Neuronal stem cell (in vitro differentiated cells): ENCODE measurements around the gene EEF1AKMT2.

Experiments used
- DNase-seq: peaks from one replicate; pipeline ENCODE4 v3.0.0-alpha.2; 2013; ENCODE audit warnings: low spot score
- H2AFZ ChIP-seq: one replicate; pipeline ENCODE4 v1.6.1; 2013; ENCODE audit warnings: mild to moderate bottlenecking, low read length, inconsistent platforms
- H2AK5ac ChIP-seq: 2 replicates; pipeline ENCODE4 v1.6.1; 2013; ENCODE audit warnings: low read depth, mild to moderate bottlenecking, inconsistent platforms, low read length, moderate library complexity, mixed read lengths
- H2BK120ac ChIP-seq: 2 replicates; pipeline ENCODE4 v1.6.1; 2013; ENCODE audit warnings: low read depth, mild to moderate bottlenecking, inconsistent platforms, low read length, moderate library complexity, mixed read lengths
- H2BK12ac ChIP-seq: one replicate; pipeline ENCODE4 v1.6.1; 2013; ENCODE audit warnings: low read length, inconsistent platforms
- H2BK15ac ChIP-seq: 2 replicates; pipeline ENCODE4 v1.6.1; 2013; ENCODE audit warnings: mild to moderate bottlenecking, low read length, inconsistent platforms, mixed read lengths
- H2BK5ac ChIP-seq: one replicate; pipeline ENCODE4 v1.6.1; 2013; ENCODE audit warnings: inconsistent platforms, mild to moderate bottlenecking, low read length, moderate library complexity
- H3K14ac ChIP-seq: one replicate; pipeline ENCODE4 v1.6.1; 2013; ENCODE audit warnings: low read length, inconsistent platforms
- H3K18ac ChIP-seq: 2 replicates; pipeline ENCODE4 v1.6.1; 2013; ENCODE audit warnings: low read length, inconsistent platforms
- H3K23ac ChIP-seq: 2 replicates; pipeline ENCODE4 v1.6.1; 2013; ENCODE audit warnings: low read depth, mild to moderate bottlenecking, mixed read lengths, low read length, inconsistent platforms; ENCODE audit not compliant: poor library complexity
- H3K27ac ChIP-seq: replicated peaks from 3 replicates; pipeline ENCODE4 v1.5.1; 2013; ENCODE audit warnings: low read length, inconsistent platforms
- H3K27me3 ChIP-seq, 3 experiments: 2 replicates each; pipeline ENCODE4 v1.6.1; 2013; ENCODE audit warnings: low read length in 3 of 3, mild to moderate bottlenecking in 2 of 3, inconsistent platforms in 1 of 3, low read depth in 1 of 3, mixed read lengths in 1 of 3, moderate library complexity in 1 of 3; ENCODE audit not compliant: control insufficient read depth in 3 of 3, insufficient read depth in 3 of 3
- H3K36me3 ChIP-seq, 2 donors: replicated peaks in 1 of 2; 2 replicates each; pipeline ENCODE4 v1.6.1; 2013; ENCODE audit warnings: low read length in 2 of 2; ENCODE audit not compliant: control insufficient read depth in 2 of 2, insufficient read depth in 2 of 2
- H3K4ac ChIP-seq: 2 replicates; pipeline ENCODE4 v1.6.1; 2013; ENCODE audit warnings: inconsistent platforms, mild to moderate bottlenecking, low read length, moderate library complexity
- H3K4me1 ChIP-seq, 2 donors: 1 replicate in 1 of 2; 2 replicates in 1 of 2; pipeline ENCODE4 v1.6.1; 2013; ENCODE audit warnings: low read length in 2 of 2, low read depth in 1 of 2; ENCODE audit not compliant: control insufficient read depth in 2 of 2, insufficient read depth in 1 of 2
- H3K4me2 ChIP-seq: one replicate; pipeline ENCODE4 v1.6.1; 2013; ENCODE audit warnings: mild to moderate bottlenecking, low read length, inconsistent platforms; ENCODE audit not compliant: insufficient read depth, poor library complexity, severe bottlenecking
- H3K4me3 ChIP-seq, 2 donors: 2 replicates each; pipeline ENCODE4 v1.5.1; 2013; ENCODE audit warnings: low read length in 2 of 2, mild to moderate bottlenecking in 2 of 2, inconsistent platforms in 1 of 2, moderate library complexity in 1 of 2
- H3K79me1 ChIP-seq: one replicate; pipeline ENCODE4 v1.6.1; 2013; ENCODE audit warnings: low read depth, mild to moderate bottlenecking, inconsistent platforms, low read length, moderate library complexity
- H3K9ac ChIP-seq: one replicate; pipeline ENCODE4 v1.6.1; 2013; ENCODE audit warnings: mild to moderate bottlenecking, low read depth, low read length, inconsistent platforms; ENCODE audit not compliant: poor library complexity
- H3K9me3 ChIP-seq, 2 donors: replicated peaks in 1 of 2; 2 replicates each; pipeline versions ENCODE3 to v1.6.1; 2013; ENCODE audit warnings: low read length in 2 of 2, mild to moderate bottlenecking in 2 of 2, inconsistent platforms in 1 of 2, low read depth in 1 of 2, mixed read lengths in 1 of 2, moderate library complexity in 1 of 2; ENCODE audit not compliant: control insufficient read depth in 2 of 2, insufficient read depth in 1 of 2
- H4K8ac ChIP-seq: one replicate; pipeline ENCODE4 v1.6.1; 2013; ENCODE audit warnings: low read depth, mild to moderate bottlenecking, inconsistent platforms, low read length, moderate library complexity
- H4K91ac ChIP-seq: one replicate; pipeline ENCODE4 v1.6.1; 2013; ENCODE audit warnings: low read length, low read depth, mild to moderate bottlenecking, inconsistent platforms; ENCODE audit not compliant: poor library complexity
- WGBS, 2 donors: extraction: QIAGEN DNeasy Blood & Tissue Kit; methylation state at CpG; one replicate each; pipeline ENCODE4 v1.1.7; 2013; ENCODE audit warnings: missing lambda C conversion rate in 2 of 2, mixed read lengths in 1 of 2; ENCODE audit not compliant: insufficient read length in 2 of 2, insufficient replicate concordance in 1 of 2; ENCODE audit errors: extremely low coverage in 2 of 2; 5-methylcytosine and 5-hydroxymethylcytosine counted together

The EEF1AKMT2 gene

DNA sequence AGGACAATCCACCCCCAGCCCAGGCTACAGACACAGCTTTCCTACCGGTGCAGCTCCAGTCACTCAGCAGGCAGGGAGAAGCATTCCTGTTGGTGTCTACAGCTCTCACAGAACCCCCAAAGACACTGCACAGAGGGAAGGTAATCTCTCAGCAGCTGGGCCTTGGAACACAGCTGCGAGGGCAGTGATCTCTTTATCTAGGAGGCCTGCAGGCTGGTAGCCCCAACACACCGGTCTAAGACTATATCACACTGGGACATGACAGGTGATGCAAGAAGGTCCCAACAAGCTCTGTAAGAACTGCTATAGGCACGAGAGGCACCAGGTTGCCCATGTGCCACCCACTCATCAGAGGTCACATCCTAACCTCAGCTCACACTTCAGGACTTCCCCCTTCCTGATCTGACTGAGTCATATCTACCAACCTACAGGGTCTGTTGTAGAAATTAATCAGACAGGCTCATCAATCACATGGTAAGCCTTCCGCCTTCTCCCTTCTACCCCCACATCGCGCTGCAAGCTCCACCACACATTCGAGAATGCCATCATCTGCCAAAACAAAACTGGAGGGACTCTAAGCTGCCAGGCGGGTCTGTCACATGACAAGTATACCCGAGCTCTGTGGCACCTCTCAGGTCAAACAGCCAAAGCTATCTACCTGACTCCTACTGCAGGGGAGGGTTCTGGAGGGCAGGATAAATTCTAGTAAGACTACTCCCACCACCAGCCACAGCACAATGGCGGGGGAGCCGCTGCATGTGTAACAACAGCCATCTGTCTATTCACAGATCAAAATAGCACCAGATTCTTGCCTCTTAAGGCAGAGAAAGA lies 73.6 kb downstream of the EEF1AKMT2 start:
- Histone ChIP-seq H3K27ac (no peak overlapping the region), H3K4ac (no peak overlapping the region), H3K4me3 (no peak overlapping the region), H3K14ac (no peak overlapping the region), H3K27me3 (no peaks in the 10 kb centered on the region), H2BK120ac (no peak overlapping the region), H3K9me3 (peaks cover 0 to 6% of the 10 kb centered on the region in 2 donors), H2BK15ac (no peak overlapping the region), H2AFZ (no peak overlapping the region), H3K36me3 (peaks cover 0 to 7% of the 10 kb centered on the region in 2 donors), H2AK5ac (no peak overlapping the region), H2BK5ac (no peak overlapping the region), H3K4me2 (no peak overlapping the region), H3K4me1 (peaks cover 3 to 11% of the 10 kb centered on the region in 2 donors), H3K18ac (no peak overlapping the region), H4K91ac (no peak overlapping the region), H3K79me1 (peaks cover 6% of the 10 kb centered on the region), H3K23ac (no peak overlapping the region), H2BK12ac (no peak overlapping the region), H4K8ac (no peak overlapping the region), H3K9ac (no peak overlapping the region)
- no CpG with 5 or more reads among the region's 12 CpGs for WGBS, 2 donors
- no peak for DNase-seq

DNA sequence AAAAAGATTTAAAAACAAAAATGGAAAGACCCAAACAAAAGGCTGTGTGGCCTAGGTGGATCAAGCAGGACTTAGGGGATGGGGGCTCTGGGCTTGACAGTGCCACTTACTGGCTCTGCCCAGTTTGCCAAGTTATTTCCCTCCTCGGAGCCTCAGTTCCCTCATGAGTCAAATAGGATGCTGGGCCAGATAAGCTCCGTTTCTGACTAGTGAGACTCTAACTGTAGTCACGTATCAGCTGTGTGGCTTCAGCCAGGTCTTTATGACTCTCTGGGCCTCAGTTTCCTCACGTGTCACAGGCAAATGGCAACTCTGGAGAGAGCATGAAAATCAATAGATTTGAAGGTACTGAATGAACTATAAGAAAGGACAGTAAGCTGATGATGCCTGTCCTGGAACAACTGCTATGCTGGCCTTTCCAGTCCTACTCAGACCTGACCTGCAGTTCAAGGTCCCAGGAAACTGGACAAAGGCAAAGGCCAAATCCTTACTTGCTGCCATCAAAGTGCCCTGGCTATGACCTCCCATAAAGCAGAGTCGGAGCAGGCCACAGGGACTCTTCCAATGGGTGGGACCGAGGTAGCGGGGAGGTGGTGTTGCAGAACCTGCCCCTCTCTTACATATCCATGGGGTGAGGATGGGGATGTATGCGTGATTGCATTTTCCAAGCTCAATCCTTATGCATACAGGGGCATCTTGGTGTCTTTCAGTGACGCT lies 74.5 kb downstream of the EEF1AKMT2 start:
- H3K36me3 ChIP-seq = peaks cover 0 to 7% of the 10 kb centered on the region in 2 donors
- no peak overlapping the region for H3K9ac ChIP-seq
- H2AFZ ChIP-seq = no peak overlapping the region
- H2AK5ac ChIP-seq = no peak overlapping the region
- H3K18ac ChIP-seq = no peak overlapping the region
- no peak overlapping the region for H3K14ac ChIP-seq
- peaks cover 0 to 6% of the 10 kb centered on the region in 2 donors for H3K9me3 ChIP-seq
- H4K91ac ChIP-seq = no peak overlapping the region
- H2BK5ac ChIP-seq = no peak overlapping the region
- no peak for DNase-seq
- peaks cover 7% of the 10 kb centered on the region for H3K79me1 ChIP-seq
- no peak overlapping the region for H3K27ac ChIP-seq
- peaks cover 3 to 7% of the 10 kb centered on the region in 2 donors for H3K4me1 ChIP-seq
- H3K27me3 ChIP-seq = no peaks in the 10 kb centered on the region
- H2BK12ac ChIP-seq = no peak overlapping the region
- H4K8ac ChIP-seq = no peak overlapping the region
- H3K4me3 ChIP-seq = no peak overlapping the region
- no peak overlapping the region for H3K4ac ChIP-seq
- H2BK120ac ChIP-seq = no peak overlapping the region
- no peak overlapping the region for H3K23ac ChIP-seq
- WGBS, 2 donors = no CpG with 5 or more reads among the region's 9 CpGs
- no peak overlapping the region for H2BK15ac ChIP-seq
- H3K4me2 ChIP-seq = no peak overlapping the region

DNA sequence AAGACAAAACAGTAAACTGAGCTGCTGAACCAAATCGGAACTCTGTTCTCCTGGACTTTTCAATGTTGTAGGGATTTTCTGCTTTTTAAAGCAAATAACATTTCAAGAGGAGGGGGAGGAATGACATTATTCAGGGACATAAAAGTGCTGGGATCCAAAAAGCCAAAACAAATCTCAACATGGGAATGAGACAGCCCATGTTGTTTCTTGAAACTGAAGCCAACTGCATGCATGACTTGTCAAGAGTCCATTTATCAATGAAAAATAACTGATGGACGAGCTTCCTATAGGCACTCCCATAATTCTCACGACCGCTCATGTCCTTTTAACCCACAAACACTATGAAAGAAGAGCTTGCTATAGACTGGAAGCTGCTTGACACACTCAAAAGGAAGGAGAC lies 75.3 kb downstream of the EEF1AKMT2 start:
- no peak overlapping the region for H3K27ac ChIP-seq
- no peak overlapping the region for H2AK5ac ChIP-seq
- H3K4me1 ChIP-seq = peaks cover 3 to 7% of the 10 kb centered on the region in 2 donors
- no peak overlapping the region for H3K14ac ChIP-seq
- no peak overlapping the region for H2BK5ac ChIP-seq
- no peak overlapping the region for H3K9ac ChIP-seq
- H3K27me3 ChIP-seq = no peaks in the 10 kb centered on the region
- H2BK15ac ChIP-seq = no peak overlapping the region
- H3K36me3 ChIP-seq = peaks cover 0 to 7% of the 10 kb centered on the region in 2 donors
- DNase-seq = no peak
- H2BK120ac ChIP-seq = no peak overlapping the region
- H4K91ac ChIP-seq = no peak overlapping the region
- H3K4me2 ChIP-seq = no peak overlapping the region
- H3K9me3 ChIP-seq = peaks cover 0 to 6% of the 10 kb centered on the region in 2 donors
- H3K18ac ChIP-seq = no peak overlapping the region
- H3K4me3 ChIP-seq = no peak overlapping the region
- H3K23ac ChIP-seq = no peak overlapping the region
- H2AFZ ChIP-seq = no peak overlapping the region
- peaks cover 7% of the 10 kb centered on the region for H3K79me1 ChIP-seq
- no peak overlapping the region for H3K4ac ChIP-seq
- no CpG with 5 or more reads among the region's 4 CpGs for WGBS, 2 donors
- H4K8ac ChIP-seq = no peak overlapping the region
- H2BK12ac ChIP-seq = no peak overlapping the region

DNA sequence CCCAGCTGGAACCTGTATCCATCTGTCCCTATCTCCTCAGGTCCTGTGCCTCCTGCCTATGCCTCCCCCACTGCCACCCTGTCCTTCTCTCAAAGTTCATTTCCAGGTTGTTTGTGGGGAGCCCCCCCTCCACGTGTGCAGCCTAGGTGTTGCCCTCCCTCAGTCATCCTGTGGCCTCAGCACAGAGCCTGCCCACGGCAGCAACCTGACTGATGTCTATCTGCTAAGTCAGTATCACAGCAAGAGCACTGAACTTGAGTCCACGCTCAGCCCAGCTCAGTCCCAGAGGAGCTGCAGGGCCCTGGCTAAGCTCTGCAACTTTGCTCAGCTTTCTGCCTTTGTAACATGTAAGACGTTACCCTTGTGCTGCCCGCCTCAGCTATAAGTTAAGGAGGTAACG lies 76.2 kb downstream of the EEF1AKMT2 start:
- no peaks in the 10 kb centered on the region for H3K27me3 ChIP-seq
- H3K79me1 ChIP-seq = peaks cover 7% of the 10 kb centered on the region
- no peak overlapping the region for H3K4ac ChIP-seq
- no peak overlapping the region for H3K18ac ChIP-seq
- no peak for DNase-seq
- no peak overlapping the region for H2BK15ac ChIP-seq
- no peak overlapping the region for H2AK5ac ChIP-seq
- H2AFZ ChIP-seq = no peak overlapping the region
- no peak overlapping the region for H3K14ac ChIP-seq
- no CpG with 5 or more reads among the region's 6 CpGs for WGBS, 2 donors
- H3K4me1 ChIP-seq = peaks cover 3 to 7% of the 10 kb centered on the region in 2 donors
- H2BK5ac ChIP-seq = no peak overlapping the region
- no peak overlapping the region for H4K91ac ChIP-seq
- no peak overlapping the region for H3K9ac ChIP-seq
- H3K4me2 ChIP-seq = no peak overlapping the region
- H3K27ac ChIP-seq = no peak overlapping the region
- H3K4me3 ChIP-seq = no peak overlapping the region
- peaks cover 0 to 6% of the 10 kb centered on the region in 2 donors for H3K9me3 ChIP-seq
- H2BK12ac ChIP-seq = no peak overlapping the region
- H2BK120ac ChIP-seq = peak overlapping the region; percentile 39
- peaks cover 0 to 5% of the 10 kb centered on the region in 2 donors for H3K36me3 ChIP-seq
- H3K23ac ChIP-seq = no peak overlapping the region
- H4K8ac ChIP-seq = no peak overlapping the region
